GM04503 (cell line): ENCODE data around the gene PCDHGA1.

Experiments
- DNase-seq: peaks from one replicate; pipeline ENCODE4 v3.0.0-alpha.2; 2012; ENCODE audit warnings: low read depth

The PCDHGA1 gene

GRCh38 chr5:141534492-141535213 is 204.3 kb downstream of the PCDHGA1 start:
- DNase-seq: no peak

- DNase-seq: no peak
Observed at GRCh38 chr5:141543053-141543452, 212.7 kb downstream of the PCDHGA1 start.

GRCh38 chr5:141547488-141547887 is 217.2 kb downstream of the PCDHGA1 start:
- no peak for DNase-seq

GRCh38 chr5:141547921-141548320 is 217.6 kb downstream of the PCDHGA1 start:
- DNase-seq: no peak

DNA sequence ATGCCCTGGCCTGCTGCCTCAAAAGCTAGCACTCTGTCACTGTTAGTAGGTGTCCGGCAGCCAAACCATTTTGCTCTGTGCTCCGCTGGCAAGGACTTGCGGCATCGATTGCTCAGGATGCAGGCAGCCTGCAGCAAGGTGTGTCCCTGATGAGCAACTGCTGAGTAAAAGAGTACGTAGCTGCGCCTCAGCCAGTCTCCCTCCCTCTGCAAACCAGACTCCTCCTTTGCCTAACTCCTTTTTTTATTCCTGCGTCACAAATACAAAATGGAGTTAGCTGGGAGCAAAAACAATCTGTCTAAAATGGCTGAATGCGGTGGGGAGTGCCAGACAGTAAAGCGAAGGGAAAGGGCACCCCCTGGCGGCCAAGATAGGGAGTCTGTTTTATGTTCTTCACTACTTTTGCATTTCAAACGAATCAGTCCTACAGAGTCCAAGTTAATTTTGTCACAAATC is 227.4 kb downstream of the PCDHGA1 start:
- peak; percentile 98 for DNase-seq

DNA sequence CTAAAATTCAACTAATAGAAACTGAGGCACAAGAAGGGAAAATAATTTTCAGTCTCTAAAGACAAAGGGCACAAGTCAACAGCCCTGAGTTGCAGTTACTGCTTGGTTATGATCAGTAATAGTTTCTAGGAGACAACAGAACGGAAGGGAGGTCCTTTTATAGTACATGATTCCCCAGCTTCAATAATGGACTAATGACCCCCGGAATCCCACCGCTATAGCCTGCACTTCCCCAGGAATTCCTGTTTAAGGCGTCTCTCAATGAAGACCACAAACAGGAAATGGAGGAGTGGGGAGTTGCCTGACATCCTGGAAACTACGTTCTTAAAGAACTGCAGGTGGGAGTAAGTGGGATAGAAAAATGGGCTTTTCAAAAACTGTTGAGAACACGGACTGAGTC is 227.8 kb downstream of the PCDHGA1 start:
- no peak for DNase-seq

DNA sequence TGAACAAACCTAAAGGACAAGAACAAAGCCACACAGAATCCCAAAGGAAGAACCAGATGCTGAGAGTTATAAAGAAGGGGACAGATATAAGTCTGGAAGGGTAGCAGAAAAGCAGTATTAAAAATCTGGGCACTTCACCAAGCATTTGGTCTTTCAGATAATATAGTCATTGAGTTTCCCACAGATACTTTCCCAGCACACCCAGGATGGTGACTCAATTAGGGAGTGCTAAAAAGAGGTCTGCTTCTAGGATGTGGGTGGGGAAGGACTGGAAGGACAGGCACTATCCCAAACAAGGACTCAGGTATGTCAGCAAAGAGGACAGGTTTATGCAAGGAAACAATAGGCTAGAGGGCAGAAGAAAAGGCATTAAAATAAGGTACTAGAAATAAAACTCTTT is 229.1 kb downstream of the PCDHGA1 start:
- DNase-seq: peak; percentile 27

- no peak for DNase-seq
Observed at GRCh38 chr5:141560151-141560550, 229.8 kb downstream of the PCDHGA1 start.

- DNase-seq: peak; percentile 83
Observed at GRCh38 chr5:141560725-141561483, 230.6 kb downstream of the PCDHGA1 start.
